ENCODE results near the gene CORO2A.

CORO2A gene, protein sequence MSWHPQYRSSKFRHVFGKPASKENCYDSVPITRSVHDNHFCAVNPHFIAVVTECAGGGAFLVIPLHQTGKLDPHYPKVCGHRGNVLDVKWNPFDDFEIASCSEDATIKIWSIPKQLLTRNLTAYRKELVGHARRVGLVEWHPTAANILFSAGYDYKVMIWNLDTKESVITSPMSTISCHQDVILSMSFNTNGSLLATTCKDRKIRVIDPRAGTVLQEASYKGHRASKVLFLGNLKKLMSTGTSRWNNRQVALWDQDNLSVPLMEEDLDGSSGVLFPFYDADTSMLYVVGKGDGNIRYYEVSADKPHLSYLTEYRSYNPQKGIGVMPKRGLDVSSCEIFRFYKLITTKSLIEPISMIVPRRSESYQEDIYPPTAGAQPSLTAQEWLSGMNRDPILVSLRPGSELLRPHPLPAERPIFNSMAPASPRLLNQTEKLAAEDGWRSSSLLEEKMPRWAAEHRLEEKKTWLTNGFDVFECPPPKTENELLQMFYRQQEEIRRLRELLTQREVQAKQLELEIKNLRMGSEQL

DNA sequence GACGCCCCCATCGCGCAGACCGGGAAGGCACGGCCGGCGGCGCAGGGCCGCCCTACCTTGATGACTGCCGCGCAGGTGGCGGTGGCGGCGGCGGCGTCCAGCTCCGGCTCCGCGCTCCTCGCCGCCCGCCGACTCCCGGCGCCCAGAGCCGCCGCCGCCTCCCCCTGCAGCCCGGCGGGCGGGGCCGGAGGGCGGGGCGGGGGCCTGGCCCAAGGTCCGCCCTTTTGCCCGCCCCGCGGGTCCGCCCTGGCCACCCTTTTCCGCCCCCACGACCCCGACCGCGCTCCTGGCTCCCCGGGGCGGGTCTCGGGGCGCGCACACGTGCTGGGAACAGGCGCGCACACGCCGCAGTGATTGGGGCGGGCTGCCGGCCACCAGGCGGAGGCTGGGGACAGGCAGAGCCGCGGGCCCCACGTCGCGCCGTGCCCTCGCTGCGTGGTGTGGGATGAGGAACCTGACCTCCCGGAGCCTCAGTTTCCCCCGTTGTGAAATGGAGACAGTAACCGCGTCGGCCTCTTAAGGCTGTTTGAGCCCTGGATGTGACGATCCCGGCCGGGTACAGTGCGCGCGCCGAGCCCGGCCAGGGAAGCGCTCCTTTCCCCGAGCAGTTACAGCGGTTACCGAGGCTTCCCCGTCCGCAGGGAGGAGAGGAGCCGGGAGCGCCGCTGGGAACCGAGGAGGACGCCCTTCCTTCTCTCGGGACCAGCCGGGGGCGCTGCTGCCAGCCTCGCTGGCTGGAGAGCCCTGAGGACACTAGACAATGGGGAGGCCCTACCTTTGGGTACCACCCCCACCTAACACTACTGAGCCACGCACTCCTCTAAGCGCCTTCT, at the start of gene CORO2A:
CORO2A (minus strand) TSS at position 135 of the 833 bp plus-strand sequence. CDS start 34,977 bp downstream, outside the sequence.
- DNase-seq, result peak; percentile 75

DNA sequence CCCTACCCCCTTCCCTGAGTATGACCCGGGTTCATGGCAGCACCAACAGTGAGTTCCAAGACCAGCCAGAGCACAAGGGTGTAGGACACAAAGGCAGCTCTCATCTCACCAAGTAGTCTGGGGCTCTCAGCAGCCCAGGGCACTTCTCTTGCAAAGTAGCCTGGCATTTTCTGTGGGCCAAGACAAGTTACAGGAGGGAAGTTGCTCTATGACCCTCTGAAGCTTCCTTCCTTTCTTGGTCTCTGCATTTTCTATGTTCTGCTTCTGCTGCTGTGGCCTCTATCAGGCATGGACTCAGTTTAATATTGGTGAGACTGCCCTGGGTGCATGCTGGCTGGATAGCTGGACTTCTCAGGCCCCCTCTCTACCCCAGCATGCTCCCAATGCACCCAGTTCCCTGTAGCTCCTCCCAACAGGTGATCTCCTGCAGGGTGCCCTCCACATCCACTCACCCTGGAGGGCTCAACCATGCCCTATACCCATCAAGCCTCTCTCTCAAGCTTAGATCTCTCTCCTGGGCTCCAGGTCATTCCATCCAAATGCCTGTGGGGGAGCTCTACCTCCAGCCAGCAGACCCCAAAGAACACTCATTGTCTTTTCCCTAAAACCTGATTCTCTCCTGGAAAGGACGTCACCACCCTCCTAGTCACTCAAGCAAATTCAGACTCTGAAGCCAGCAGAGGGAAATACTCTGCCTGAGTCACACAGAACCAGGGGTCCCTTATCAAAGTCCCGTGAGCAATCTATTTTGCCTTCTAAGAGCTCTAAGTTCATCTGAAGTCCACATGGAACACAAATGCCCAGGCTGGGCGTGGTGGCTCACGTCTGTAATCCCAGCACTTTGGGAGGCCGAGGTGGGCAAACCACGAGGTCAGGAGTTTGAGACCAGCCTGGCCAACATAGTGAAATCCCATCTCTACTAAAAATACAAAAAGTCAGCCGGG, 49.2 kb upstream of the CORO2A start:
- no peak for DNase-seq

DNA sequence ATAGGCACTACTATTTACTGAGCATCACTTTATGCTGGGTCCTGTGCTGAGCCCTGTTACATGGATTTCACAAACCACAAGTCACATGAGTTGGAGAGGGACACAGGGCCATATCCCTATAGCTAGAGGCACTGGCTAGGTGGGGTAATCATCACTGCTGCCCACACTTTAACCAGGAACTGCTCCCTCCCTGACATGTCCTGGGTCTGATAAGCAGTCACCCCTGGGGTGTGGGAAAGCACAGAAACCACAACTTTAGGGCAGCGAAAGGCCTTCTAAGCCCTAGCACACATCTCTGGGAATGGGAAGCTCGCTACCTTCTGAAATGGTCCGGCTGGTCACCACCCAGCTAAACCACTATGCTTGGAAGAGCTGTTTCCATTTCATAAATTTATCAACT, 48.0 kb upstream of the CORO2A start:
- no peak for DNase-seq

DNA sequence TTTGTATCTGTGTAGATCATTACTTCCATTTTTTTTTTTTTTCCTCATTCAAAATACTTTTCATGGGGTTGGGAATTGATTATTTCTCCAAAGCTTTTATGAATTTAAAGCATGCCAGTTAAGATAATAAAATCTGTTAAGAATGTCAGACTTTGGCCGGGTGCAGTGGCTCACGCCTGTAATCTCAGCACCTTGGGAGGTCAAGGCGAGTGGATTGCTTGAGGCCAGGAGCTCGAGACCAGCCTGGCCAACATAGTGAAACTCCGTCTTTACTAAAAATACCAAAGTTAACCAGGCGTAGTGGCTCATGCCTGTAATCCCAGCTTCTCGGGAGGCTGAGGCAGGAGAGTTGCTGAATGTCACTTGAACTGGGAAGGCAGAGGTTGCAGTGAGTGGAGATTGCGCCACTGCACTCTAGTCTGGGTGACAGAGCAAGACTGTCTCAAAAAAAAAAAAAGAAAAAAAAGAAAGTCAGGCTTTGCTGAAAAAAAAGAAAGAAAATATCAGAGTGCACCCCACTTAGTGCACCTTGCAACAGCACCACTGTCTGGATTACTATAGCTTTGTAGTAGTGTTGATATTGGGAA, 44.6 kb upstream of the CORO2A start:
- no peak for DNase-seq

DNA sequence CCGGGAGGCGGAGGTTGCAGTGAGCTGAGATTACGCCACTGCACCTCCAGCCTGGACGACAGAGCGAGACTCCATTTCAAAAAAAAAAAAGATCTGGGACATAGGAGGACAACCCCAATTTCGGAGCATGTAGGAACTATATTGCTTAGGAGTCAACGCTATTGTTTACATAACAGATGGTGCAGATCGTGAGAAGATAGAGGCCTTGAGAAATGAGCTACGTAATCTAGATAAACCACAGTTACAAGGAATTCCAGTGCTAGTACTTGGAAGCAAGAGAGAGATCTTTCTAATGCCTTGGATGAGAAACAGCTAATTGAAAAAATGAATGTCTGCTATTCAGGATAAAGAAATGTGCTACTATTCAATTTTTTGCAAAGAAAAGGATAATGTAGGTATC, 42.7 kb upstream of the CORO2A start:
- no peak for DNase-seq

DNA sequence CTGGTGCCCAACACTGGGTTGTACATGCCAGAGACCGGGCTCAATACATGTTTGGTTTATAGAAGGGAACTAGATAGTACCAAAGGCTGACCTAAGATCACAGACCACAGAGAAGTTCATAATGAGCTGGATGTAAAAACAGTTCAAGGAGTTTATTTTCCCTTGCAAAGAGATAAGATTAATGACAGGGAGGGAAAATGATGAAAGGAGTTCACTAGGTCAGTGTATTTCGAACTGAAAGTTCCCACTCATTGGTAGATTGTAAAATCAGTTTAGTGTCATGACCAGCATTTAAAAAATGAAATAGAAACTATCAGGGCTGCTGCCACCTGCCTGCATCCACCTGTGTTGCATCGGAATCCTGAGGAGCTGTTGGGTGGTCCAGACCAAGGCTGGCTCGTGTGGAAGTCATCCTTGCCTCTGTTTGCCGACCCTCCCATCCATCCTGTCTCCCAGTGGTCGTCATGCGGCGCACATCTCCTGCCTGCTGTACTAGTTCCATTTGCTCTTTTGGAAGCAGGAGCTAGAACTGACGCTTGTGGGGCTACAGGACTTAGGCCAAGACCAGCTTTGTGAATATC, 41.9 kb upstream of the CORO2A start:
- DNase-seq, result no peak

DNA sequence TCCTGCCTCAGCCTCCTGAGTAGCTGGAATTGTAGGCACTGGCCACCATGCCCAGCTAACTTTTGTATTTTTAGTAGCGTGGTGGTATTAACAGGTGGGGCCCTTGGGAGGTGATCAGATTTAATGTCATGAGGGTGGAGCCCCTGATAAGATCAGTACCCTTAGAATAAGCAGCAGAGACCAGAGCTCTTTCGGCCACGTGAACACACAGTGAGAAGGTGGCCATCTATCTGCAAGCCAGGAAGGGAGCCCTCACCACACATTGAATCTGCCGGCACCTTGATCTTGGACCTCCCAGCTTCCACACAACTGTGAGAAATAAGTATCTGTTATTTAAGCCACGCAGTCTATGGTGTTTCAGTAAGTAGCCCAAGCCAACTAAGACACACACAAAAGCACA, 40.5 kb upstream of the CORO2A start:
- DNase-seq, result no peak

DNA sequence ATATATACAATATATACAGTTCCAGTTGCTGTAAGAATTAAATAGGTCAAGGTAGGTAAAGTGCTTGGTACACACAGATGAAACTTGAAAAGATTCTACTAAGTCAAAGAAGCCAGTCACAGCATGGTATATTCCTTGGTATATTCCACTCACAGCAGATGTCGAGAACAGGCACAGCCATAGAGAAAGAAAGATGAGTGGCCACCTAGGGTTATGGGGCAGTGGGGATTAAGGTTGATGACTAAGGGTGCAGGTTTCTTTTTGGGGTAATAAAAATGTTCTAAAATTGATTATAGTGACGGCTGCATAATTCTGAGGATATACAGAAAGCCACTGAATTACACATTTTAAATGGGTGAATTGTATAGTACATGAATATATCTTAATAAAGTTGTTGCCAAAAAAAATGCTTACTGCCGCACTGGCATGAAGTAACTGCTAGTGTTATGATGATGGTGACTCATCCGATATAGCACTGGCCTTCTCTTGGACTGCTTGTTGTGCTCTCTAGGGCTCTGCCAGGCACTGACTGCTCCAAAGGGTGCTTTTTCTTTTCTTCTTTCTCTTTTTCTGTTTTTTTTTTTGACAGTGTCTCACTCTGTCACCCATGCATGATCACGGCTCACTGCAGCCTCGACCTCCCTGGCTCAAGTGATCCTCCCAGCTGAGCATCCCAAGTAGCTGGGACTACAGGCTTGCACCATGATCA, 39.5 kb upstream of the CORO2A start:
- no peak for DNase-seq

DNA sequence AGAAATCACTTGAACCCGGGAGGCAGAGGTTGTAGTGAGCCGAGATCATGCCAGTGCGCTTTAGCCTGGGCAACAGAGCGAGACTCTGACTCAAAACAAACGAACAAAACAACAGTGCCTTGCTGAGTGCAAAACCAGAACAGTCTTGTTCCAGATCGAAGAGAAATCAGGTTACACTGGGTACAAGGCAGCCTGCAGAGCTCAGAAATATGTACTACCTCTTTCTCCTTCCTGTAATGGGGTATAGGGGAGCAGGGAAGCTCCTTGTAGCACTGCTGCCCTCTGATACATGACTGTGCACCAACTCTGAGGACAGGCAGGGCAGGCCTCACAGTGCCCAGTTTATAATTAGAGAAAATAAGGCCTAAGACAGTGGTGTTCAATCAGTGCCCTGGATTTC, 38.4 kb upstream of the CORO2A start:
- no peak for DNase-seq

DNA sequence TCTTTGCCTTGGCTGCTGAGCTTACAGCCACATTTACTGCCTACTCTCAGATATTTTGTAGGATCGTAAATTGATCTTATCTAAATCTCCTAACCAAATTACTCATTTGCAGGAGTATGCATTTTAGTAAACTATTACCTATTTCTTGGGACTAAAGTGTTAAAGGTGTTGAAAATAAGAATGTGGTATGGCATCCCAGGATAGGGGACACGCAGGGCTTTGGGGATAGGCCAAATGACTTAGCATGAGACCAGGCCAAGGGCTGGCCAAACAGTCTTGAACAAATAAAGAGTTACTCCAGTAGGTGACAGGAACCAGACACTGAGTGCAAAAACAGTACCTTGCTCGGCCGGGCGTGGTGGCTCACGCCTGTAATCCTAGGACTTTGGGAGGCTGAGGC, 37.9 kb upstream of the CORO2A start:
- DNase-seq, result no peak

DNA sequence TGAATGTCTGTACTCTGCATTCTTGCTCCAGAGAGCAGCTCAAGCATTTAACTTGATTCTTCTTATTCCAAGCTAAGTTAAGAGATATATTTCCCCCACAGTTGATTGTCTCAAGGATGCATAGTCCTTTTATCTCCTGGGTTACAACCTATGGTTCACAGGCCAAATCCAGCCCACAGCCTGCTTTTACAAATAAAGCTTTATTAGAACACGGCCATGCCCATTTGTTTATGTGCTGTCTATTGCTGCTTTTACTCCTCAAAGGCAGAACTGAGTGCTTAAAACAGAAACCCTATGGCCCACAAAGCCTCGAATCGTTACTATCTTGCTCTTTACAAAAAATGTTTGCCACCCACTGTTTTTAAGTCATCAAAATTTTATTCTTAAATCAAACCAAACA, 37.2 kb upstream of the CORO2A start:
- no peak for DNase-seq

DNA sequence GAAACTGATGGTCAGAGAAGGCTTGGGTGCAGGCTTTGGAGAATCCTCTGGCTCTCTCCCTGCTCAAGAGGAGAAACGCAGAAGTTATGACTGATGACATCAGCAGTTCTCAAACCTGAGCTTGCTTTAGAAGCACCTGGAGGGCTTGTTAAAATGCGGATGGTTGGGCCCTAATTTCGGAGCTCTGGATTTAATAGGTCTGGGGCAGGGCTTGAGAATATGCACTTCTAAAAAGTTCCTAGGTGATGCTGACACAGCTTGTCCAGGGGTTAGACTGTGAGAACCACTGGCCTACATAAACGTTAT, 36.6 kb upstream of the CORO2A start:
- no peak for DNase-seq

DNA sequence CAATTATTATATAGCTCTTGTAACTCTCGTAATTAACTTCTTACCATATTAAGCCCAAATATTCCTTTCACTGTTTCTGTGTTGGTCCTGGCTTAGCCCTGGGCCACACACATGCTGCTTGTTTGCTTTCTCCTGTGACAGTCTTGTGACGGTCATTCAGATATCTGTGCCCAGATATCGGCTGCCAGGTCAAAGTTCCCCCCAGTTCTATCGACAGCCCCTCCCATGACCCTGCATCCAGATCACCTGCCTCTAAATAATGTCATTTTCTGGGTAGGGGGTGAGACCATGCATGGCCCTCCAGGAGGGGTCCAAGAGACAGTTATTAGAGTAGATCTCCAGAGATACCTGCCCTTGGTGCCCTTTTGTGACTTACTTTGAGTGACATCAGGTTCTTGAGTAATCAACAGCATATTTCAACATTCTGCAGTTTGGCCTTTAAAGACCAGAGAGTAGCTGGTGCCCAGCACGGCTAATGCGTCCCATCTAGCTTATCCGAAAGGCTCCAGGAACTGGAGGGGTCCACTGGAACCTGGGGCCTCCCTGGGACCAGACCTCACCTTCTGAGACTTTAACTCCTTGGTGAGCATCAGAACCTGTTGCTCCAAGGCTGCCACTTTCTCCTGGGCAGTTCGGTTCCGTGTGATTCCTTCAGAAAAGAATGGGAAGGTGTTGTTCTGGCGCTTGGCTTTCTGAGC, 36.1 kb upstream of the CORO2A start:
- no peak for DNase-seq

DNA sequence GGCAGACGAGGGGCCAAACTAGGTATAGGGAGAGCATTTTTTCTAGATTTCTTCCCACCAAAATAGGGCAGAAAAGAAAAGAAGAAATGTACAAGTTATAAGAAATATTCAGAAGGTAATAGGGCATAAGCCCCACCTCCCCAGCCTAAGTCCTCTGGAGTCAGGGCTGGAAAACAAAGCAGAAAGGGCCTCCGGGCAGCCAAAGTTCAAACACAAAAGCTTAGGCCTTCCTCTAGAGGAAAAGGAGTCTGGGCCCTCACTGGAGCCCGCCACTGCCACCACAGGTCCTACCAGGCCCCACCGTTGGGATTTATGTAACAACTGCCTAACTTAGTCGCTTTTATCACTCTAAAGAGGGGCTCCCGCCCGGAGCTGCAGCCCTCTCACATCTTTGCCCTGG, 35.4 kb upstream of the CORO2A start:
- DNase-seq, result no peak

DNA sequence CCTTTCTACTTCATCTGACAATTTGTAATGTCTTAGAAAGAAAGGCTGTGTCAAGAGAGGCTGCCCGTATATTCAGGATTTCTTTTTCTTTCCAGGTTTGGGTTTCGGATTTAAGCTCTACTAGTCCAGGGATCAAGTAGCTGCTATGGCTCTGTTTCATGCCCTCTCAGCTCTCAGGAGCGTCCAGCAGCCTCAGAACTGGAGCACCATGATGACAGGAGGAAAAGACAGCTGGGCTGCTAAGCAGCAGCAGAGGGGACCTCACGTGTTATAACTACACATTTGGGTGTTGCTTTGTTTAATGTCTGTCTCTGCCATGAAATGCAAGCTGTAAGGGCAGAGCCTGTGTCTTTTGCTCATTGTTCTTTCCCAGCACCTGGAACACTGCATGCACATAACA, 34.5 kb upstream of the CORO2A start:
- no peak for DNase-seq

DNA sequence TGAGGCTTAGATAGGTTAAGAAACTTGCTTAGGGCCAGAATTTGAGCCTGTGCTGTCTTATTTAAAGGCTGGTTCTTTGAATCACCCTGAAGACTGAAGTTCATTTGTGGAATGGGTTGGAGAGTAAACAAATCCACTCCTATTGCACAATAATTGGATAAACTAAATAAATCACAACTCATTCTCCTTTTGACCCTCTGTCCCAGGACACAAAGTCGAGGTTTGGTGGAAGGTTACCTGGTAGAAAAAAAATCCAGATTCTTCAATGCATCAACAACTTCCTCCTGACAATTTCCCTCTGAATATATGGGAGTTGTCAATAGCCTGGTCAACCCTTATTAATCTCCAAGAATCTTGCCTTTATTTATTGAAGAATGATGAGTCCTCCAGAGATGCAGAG, 34.1 kb upstream of the CORO2A start:
- no peak for DNase-seq

DNA sequence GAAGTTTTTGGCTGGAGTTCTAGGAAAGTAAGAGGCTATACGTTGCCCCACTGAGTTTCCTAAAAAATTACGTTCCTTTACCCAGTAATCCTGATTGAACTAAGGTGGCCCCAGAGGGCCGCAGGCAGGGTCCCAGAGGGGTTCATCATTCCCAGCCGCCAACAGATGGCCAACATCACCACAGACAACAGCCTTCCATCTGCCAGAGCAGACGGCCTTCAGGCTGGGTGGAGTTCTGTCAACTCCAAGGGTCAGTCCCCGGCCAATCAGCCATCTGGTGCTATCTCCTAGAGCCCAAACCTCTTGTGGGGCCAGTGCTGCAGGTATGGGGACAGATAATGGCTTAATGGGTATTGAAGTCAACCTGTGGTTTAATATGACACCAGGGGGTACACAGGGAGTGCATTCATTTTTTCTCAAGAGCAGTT, 32.6 kb upstream of the CORO2A start:
- DNase-seq, result no peak

DNA sequence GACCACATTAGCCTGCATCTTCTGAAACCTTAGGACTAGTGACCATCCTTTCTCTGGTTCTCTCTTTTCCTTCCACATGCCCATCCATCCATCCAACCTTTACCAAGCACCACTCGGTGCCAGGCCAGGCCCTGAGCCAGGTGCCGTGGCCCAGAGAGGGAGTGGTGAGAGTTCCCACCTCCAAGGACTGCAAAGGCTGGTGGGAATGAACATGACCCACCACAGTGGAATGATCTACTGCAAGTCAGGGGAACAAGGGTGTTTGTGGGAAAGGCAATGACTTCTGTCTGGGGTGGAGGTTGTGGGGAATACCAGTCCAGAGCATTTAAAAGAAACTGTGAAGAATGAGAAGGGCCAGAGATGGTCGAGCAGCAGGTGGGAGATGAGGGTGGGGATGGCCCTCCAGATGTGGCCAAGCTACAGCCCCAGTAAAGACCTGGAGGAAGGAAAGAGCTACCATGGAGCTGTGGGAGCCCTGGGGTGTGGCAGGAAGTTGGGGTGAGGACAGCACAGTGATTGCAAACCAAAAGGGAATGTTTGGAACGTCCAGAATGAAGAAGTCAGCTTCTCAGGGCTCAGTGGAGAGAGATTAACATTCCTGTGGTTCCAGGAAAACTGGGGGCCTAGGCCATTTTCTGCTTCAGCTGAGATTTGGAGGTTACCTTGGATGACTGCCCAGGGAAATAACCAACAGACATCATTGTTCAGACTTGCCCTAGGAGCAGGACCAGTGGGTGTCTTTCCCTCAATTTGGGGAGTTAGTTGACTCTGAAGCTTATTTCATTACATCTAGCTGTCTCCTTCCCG, 30.7 kb upstream of the CORO2A start:
- DNase-seq, result no peak

DNA sequence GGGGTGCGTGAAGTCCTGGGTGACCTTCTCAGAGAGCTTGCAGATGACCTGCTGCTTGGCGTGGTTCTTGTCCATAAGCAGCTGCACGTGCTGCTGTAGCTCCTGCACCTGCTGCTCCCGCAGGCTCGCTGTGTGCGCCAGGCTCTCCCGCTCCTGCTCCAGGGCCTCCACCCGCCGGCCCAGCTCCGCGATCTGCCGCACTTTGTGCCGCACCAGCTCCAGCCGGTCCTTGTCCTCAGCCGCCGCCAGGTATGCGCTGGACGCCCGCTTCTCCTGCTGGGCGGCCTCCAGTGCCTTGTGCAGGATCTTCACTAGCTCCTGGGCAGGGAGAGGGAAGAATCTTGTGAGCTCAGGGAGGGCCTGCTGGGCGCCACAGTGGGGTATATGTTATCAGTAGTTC, 28.5 kb upstream of the CORO2A start:
- no peak for DNase-seq

DNA sequence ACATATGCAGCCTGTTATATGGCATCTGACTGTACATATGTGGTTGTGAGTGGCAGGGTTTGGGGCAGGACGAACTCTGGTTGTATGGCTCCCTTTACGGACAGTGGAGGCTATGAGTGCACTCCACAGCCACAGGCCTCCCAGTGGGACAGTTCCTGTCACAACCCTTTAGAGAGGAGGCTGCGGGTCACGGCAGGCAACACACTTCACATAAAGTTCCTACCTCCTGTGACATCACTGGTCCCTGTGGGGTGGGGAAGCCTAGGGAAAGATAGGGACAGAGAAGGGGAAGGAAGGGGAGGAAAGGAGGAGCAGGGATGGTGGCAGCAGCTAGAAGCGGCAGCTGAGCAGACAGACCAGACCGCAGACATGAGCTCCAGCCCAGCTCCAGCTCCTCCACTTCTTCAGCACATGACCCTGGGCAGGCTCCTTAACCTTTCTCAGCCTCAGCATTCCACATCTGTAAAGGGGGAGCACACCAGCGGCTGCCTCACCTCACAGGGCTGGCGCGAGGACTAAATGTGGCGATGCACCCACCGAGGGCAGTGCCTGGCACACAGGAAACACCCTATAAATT, 27.4 kb upstream of the CORO2A start:
- no peak for DNase-seq
